Omental fat pad (tissue), 4 donors: ENCODE data around the gene JAK3. TPM values are rescaled to one million over a fixed set of nuclear protein-coding genes. Genes with fewer than 3 reads are reported as not detected.
A peak's percentile ranks its signal among the peaks of the same experiment; 100 is the strongest.

Experiments used
- ATAC-seq: fragments of 150-250 bp; one replicate; pipeline ENCODE4 v1.9.1; 2016; ENCODE audit warnings: mild to moderate bottlenecking, moderate library complexity; ENCODE audit not compliant: low FRiP score
- DNase-seq: peaks from one replicate; pipeline ENCODE4 v3.0.0-alpha.2; 2019; ENCODE audit warnings: low spot score
- CTCF ChIP-seq, 3 donors: fragments of 450-650 bp; IDR thresholded peaks; one replicate each; pipeline ENCODE4 v1.5.1; 2016 to 2017; ENCODE audit warnings: antibody characterized with exemption in 3 of 3, mild to moderate bottlenecking in 3 of 3, moderate library complexity in 2 of 3
- total RNA-seq, 4 donors: library from RNA; depleted of rRNA; stranded (reverse); fragments of >200 nt; gene quantifications; one replicate each; pipeline ENCODE4 v1.1.0, GENCODE V29; 2016

JAK3 gene
- total RNA-seq, 4 donors from 2014 or later, result 2.3 to 25.1 (median 13.4) TPM

- no peak for ATAC-seq
- no peak for DNase-seq
- TF ChIP-seq CTCF (IDR thresholded peaks at IDR 0.05), result no peak
These were observed 33.9 kb upstream of the JAK3 start for GRCh38 chr19:17881701-17882100.

GRCh38 chr19:17879466-17879865, 31.7 kb upstream of the JAK3 start:
- ATAC-seq (no peak), DNase-seq (no peak)
- no peak for TF ChIP-seq CTCF (IDR thresholded peaks at IDR 0.05)

- DNase-seq (no peak), ATAC-seq (no peak)
- no peak for TF ChIP-seq CTCF (IDR thresholded peaks at IDR 0.05)
These were observed 29.9 kb upstream of the JAK3 start for GRCh38 chr19:17877696-17878095.

GRCh38 chr19:17874758-17875135, 27.0 kb upstream of the JAK3 start:
- no peak for TF ChIP-seq CTCF (IDR thresholded peaks at IDR 0.05)
- ATAC-seq (no peak), DNase-seq (no peak)

GRCh38 chr19:17873786-17874757, 26.3 kb upstream of the JAK3 start:
- DNase-seq (no peak), ATAC-seq (no peak)
- TF ChIP-seq CTCF (IDR thresholded peaks at IDR 0.05), result no peak

GRCh38 chr19:17872251-17873001, 24.6 kb upstream of the JAK3 start:
- no peak for TF ChIP-seq CTCF (IDR thresholded peaks at IDR 0.05)
- peak; percentile 11 for ATAC-seq
- DNase-seq, result no peak
